ENCODE results near the gene ITPR2.
"Not testable (repeated sequence)": the region's sequence is repeated elsewhere in the genome, so short reads cannot be mapped to it uniquely, and the experiment has no call there.

ITPR2 gene

DNA sequence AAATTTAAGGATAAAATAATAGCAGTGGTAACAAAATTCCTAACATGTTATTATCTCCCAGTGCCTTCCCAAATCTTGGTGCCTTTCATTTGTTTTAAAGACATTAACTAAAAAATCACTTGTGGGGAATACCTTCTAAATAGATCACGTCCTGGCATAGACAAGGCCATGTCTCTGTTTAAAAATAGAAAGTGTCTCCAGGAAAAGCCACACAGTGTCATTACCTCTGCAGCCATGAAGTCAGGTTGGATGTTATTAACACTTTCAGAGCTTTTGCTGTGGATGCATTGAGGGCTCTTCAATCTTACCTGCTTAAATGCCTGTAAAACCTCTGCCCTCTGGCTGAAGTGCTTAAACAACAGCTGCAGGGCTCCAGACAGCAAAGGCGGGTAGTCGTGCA, 211.1 kb downstream of the ITPR2 start:
- DNase-seq (ENCODE audit: low spot score) = no peak

- DNase-seq (ENCODE audit: low spot score) = no peak
These were observed 212.1 kb downstream of the ITPR2 start for GRCh38 chr12:26620907-26621306.

GRCh38 chr12:26617513-26617912, 215.5 kb downstream of the ITPR2 start:
- no peak for DNase-seq (ENCODE audit: low spot score)

DNA sequence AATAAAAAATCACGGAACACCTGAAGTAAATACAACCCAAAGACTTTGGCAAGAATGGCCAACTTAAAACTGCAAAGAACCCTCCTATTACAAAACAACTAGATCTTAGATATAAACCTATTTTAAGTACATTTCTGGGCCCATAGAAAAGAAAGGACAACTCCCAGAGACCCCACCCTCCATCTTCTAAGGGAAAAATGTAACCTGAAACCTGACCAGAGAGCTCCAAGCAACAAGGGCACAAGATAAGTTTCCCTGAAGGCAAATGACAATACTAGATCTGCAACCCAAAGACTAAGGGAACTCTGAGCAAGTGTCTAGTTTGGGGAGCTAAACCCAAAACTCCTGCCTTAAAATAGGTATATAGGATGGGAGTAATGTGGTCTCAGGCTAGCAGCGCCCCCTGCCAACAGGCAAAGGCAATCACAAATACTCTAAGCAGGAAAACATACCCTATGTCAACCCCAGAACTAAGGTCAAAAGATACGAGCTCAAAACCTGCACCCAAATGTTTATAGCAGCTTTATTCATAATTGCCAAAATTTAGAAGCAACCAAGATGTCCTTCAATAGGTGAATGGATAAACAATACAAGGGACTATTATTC, 218.9 kb downstream of the ITPR2 start:
- peak; percentile 62 for DNase-seq (ENCODE audit: low spot score)

GRCh38 chr12:26612203-26612602, 220.8 kb downstream of the ITPR2 start:
- DNase-seq (ENCODE audit: low spot score) = no peak

GRCh38 chr12:26611598-26611997, 221.4 kb downstream of the ITPR2 start:
- DNase-seq (ENCODE audit: low spot score) = no peak

- DNase-seq (ENCODE audit: low spot score) = no peak
These were observed 222.2 kb downstream of the ITPR2 start for GRCh38 chr12:26610774-26611173.

DNA sequence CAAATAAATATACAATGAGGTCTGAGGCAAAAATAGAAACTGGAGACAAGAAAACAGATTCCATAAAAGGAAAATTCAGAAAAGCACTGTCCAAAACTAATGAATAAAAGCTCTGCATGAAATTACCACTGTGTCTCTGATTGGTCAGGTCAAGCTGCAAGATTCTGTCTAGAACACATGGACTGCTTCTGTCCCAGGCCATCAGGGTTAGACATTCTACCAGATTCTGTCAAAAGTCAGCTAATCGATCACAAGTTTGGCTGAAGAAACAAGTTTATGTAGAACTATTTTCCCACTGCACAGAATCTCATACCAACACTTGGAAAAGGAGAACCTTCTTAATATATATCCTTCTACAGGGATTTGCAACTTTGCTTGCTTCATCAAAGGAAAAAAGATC, 223.0 kb downstream of the ITPR2 start:
- DNase-seq (ENCODE audit: low spot score) = no peak

GRCh38 chr12:26608706-26609105, 224.3 kb downstream of the ITPR2 start:
- no peak for DNase-seq (ENCODE audit: low spot score)

GRCh38 chr12:26608273-26608672, 224.7 kb downstream of the ITPR2 start:
- no peak for DNase-seq (ENCODE audit: low spot score)

GRCh38 chr12:26606911-26607310, 226.1 kb downstream of the ITPR2 start:
- DNase-seq (ENCODE audit: low spot score) = no peak

GRCh38 chr12:26604813-26605212, 228.2 kb downstream of the ITPR2 start:
- DNase-seq (ENCODE audit: low spot score) = not testable (repeated sequence)

GRCh38 chr12:26599096-26599695, 233.8 kb downstream of the ITPR2 start:
- DNase-seq (ENCODE audit: low spot score) = no peak

DNA sequence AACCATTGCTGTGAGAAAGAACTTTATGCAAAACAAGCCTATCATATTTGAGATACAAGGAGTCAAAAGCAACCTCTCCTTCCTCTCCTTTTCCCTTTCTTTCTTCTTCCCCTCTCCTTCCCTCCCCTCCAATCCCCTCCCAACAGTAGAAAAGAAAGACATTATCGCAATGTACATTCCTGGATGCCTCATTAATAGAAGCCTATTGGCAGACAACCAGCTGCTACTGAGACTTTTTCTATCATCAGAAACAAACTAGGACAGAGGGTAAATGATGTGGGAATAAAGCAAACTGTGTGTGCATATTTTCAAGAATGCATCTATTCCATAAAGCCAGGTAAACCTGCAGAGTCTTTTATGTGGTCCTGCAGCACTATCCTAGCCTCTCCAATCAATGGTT, 237.2 kb downstream of the ITPR2 start:
- DNase-seq (ENCODE audit: low spot score) = no peak

DNA sequence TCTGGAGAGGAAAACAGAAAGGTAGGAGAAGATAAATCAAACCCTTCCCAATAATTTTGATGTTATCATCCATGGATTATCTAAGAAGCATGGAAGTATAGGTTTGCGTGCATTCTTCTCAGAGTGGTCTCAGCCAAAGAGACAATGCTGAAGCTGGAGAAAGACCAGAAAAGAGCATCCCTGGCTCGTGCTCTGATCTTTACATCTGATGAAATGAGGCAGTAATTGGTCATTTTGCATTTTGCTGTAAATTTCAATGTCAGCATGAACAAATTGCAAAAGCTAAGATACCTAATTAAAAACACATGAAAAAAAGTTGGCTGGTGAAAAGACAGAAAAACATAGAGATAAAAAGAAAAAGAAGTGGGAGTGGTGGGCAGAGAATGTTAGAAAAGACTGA, 252.4 kb downstream of the ITPR2 start:
- no peak for DNase-seq (ENCODE audit: low spot score)

DNA sequence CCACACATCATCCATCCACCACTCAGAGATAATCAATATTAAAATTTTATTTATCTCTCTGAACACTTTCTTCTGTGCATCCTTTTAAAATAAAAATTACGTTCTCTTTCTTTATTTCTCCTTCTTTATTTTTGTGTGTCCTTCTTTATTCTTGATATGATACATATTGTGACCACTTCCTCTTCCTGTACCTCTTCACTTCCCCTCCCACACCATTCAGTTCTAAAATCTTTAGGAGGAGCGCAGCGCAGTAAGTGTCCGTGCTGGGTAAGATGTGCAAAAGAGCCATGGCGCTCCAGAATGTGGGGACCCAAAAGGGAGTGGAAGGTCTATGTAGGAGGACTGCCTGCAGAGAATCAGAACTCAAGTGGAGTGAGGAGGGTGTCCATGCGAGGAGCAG, 256.7 kb downstream of the ITPR2 start:
- no peak for DNase-seq (ENCODE audit: low spot score)

DNA sequence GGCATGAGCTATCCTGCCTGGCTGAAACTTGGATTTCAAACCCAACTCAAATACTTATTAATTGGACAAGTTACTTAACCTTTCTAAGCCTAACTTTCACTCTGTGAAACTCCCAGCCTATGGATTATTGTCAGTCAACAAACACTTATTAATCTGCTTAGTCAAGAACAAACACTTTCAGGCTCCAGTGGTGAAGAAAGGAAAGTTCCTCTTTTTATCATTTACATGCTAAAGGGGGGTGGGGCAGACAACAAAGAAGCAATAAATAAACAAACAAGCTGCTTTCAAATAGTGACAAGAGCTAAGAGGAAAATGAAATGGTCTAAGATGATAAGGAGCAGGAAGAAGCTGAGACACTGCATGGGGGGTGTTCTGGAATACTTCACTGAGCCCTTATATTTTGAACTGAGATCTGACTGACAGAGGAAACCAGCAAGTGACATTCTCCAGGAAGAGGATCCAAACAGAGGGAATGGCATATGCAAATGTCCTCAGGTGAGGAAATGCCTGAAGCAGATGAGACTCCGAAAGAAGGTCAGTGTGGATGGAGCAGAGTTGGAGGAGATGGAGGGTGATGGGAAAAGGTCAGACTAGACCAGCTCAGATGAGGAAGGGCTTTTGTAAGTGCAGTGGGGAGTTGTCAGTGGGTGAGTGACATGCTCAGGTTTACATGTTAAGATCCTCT, 259.6 kb downstream of the ITPR2 start:
- DNase-seq (ENCODE audit: low spot score) = no peak

DNA sequence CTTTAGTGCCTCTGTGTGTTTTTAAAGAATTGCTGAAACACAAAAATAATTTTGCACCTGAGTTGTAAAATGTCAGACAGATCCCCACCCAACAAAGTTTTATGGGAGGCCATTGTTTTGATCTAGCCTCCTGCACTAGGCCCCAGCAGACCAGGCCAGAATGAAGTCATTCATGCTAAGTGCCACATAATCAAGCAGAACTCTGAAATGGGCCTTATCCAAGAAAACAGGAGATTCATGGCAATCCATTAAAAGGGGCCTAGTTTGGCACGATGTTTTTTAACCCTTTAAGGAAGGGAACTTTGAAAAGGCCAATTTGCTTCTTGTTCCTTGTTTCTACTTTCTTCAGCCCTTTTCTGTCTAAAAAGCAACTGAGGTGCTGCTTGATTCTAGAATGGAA, 260.9 kb downstream of the ITPR2 start:
- DNase-seq (ENCODE audit: low spot score) = no peak

DNA sequence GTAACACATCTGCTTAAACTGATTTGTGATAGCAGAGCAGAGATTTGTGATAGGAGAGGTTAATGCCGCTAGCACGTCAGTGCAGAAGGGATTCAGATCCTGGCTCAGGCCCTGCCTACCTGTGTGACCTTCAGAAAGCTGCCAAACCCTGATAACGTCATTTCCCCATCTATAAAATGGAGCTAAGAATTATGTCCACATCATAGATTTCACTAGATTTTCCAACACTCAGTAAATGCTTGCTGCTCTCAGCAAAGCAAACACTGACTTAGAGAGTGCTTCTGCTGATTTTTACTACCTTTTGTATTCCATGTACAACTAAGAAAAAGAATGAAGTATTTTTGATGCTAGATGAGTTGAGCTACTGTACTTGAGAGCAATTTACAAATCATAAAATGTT, 261.4 kb downstream of the ITPR2 start:
- no peak for DNase-seq (ENCODE audit: low spot score)

DNA sequence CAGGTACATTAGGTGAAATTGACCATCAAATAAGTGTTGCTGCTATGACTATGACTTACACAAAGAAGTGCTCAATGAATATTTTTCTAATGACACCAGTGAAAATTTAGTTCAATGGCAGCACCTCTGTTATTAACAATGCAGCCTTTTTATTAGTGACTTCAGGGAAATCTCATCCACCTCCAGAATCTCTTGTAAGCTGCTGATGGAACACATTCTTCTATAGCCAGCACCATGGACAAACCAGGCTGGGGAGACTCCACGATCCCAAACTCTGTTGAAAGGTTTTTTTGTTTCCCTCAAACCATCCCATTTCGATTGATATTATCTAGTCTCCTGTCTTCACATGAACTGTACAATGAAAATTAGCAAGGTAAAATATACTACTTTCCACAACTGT, 265.9 kb downstream of the ITPR2 start:
- DNase-seq (ENCODE audit: low spot score) = no peak

DNA sequence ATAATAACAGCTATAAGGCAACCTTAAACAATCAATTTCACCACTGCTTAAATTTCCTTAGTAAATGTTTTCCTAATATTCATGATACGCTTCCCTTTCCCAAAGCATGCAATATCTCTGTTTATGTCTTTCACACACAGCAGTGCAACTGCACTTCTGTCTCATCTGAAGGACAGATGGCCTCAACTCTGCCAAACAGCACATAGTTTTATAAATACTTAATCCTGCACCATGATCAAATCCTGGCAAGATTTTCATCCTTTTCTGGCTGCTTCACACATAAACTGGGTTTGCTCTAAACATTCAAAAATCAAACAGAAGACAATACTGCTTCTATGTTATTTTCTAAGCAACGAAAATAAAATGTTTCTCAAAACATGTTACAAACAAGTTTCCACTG, 266.3 kb downstream of the ITPR2 start:
- DNase-seq (ENCODE audit: low spot score) = no peak

- no peak for DNase-seq (ENCODE audit: low spot score)
These were observed 266.8 kb downstream of the ITPR2 start for GRCh38 chr12:26566186-26566585.

GRCh38 chr12:26564391-26564790, 268.6 kb downstream of the ITPR2 start:
- DNase-seq (ENCODE audit: low spot score) = no peak

DNA sequence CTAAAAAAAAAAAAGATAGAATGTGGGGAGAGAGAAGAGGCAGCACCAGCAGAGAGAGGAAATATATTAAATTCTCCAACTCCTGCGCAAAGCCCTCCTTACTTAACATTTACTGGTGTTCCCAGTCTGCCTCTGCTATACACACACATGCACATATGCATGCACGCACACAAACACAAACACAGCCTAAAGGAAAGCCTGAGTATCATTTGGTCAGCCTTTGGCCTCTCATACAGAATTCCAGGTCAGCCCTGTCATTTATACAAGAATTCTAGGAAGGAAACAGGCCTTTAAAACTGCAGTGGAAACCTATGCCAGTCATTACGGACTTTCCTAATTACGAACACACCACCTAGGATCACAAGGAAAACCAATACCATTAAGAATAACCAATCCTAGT, 269.4 kb downstream of the ITPR2 start:
- DNase-seq (ENCODE audit: low spot score) = no peak

Measured in ecto neural progenitor cell (in vitro differentiated cells).